ENCODE data around the gene TGM5.

GRCh38 chr15:43266834-43267233 is at the start of gene TGM5:
- TF ChIP-seq POLR2A (IDR thresholded peaks at IDR 0.05; ENCODE audit: low read depth, low read length) (no peak), TAF1 (IDR thresholded peaks at IDR 0.05; ENCODE audit: low read depth, low read length) (no peak)

Data from GM12891 (cell line).